GM12878 (cell line): ENCODE measurements around the gene TCF4. TPM values are rescaled to one million over a fixed set of nuclear protein-coding genes. Genes with fewer than 3 reads are reported as not detected.

Experiments used
- ATAC-seq: fragments of 200-7000 bp; cut with Tn5 transposase; 3 replicates; pipeline ENCODE4 v1.9.1; 2020; ENCODE audit warnings: mild to moderate bottlenecking, moderate library complexity
- BruUV-seq: library from RNA; stranded (reverse); fragments of 400-500 nt; replicated peaks from 2 replicates; lab custom pipeline; 2021; lab: Mats Ljungman, UMichigan
- CTCF ChIA-PET: fragments of 300-600 bp; sonication (Branson Sonifier 250); formaldehyde crosslinking; extraction: SDS; loops from one replicate; lab custom pipeline; 2021; ENCODE audit warnings: inconsistent platforms; lab: Yijun Ruan, JAX
- POLR2A ChIA-PET: fragments of 350-600 bp; formaldehyde crosslinking; extraction: SDS; loops from one replicate; lab custom pipeline; 2021; ENCODE audit warnings: inconsistent platforms; lab: Charles Lee
- RAD21 ChIA-PET: fragments of 300-600 bp; sonication (Branson Sonifier 250); formaldehyde crosslinking; loops from one replicate; lab custom pipeline; 2023; ENCODE audit warnings: antibody characterized with exemption; ENCODE audit not compliant: unreplicated experiment; lab: Charles Lee
- SMC1A ChIA-PET: fragments of 300-600 bp; sonication (Branson Sonifier 250); formaldehyde crosslinking; loops from one replicate; lab custom pipeline; 2023; ENCODE audit not compliant: unreplicated experiment, uncharacterized antibody; lab: Charles Lee
- DNase-seq: peaks from one replicate; pipeline ENCODE4 v3.0.0-alpha.2; 2011; ENCODE audit warnings: low read depth, low spot score
- FAIRE-seq: peaks from 3 replicates; lab custom pipeline; 2011; peaks lifted over from hg19 to GRCh38; lab: Jason Lieb, UNC
- H2AFZ ChIP-seq: 2 replicates; pipeline ENCODE4 v1.6.0; 2011; ENCODE audit warnings: low read depth, low read length, control low read depth; ENCODE audit not compliant: control insufficient read depth
- H3K27ac ChIP-seq: 2 replicates; pipeline ENCODE4 v1.5.1; 2011; ENCODE audit warnings: control low read depth; ENCODE audit not compliant: control insufficient read depth, insufficient read depth
- H3K27me3 ChIP-seq, 2 experiments: replicated peaks in 1 of 2; 2 replicates each; pipeline versions ENCODE4 v1.6.0 to v1.6.1; 2011; ENCODE audit warnings: low read length in 1 of 2; ENCODE audit not compliant: control insufficient read depth in 2 of 2, insufficient read depth in 2 of 2
- H3K36me3 ChIP-seq, 2 experiments: 2 replicates each; pipeline ENCODE4 v1.5.1; 2011; ENCODE audit warnings: low read length in 1 of 2; ENCODE audit not compliant: control insufficient read depth in 2 of 2, insufficient read depth in 2 of 2
- H3K4me1 ChIP-seq: 2 replicates; pipeline ENCODE4 v1.6.1; 2011; ENCODE audit warnings: mild to moderate bottlenecking, low read length, moderate library complexity, mixed read lengths; ENCODE audit not compliant: control insufficient read depth, insufficient read depth
- H3K4me2 ChIP-seq: 2 replicates; pipeline ENCODE4 v1.6.0; 2011; ENCODE audit warnings: control low read depth; ENCODE audit not compliant: control insufficient read depth, insufficient read depth
- H3K4me3 ChIP-seq: fragments of 200-600 bp; sonication (generic); 2 replicates; pipeline ENCODE4 v1.5.1; 2016
- H3K79me2 ChIP-seq: 2 replicates; pipeline ENCODE4 v1.6.0; 2011; ENCODE audit warnings: low read length; ENCODE audit not compliant: control insufficient read depth, insufficient read depth
- H3K9ac ChIP-seq: 2 replicates; pipeline ENCODE4 v1.8.0; 2011; ENCODE audit warnings: low read length, control low read depth, mixed read lengths; ENCODE audit not compliant: control insufficient read depth, insufficient read depth
- H3K9me3 ChIP-seq: replicated peaks from 3 replicates; pipeline ENCODE4 v1.5.1; 2011; ENCODE audit warnings: mild to moderate bottlenecking, low read length; ENCODE audit not compliant: control insufficient read depth, insufficient read depth
- H4K20me1 ChIP-seq: 2 replicates; pipeline ENCODE4 v1.6.0; 2011; ENCODE audit not compliant: control insufficient read depth, insufficient read depth
- BCLAF1 ChIP-seq: fragments of 450-650 bp; IDR thresholded peaks from 2 replicates; pipeline ENCODE4 v1.6.1; 2017; ENCODE audit warnings: antibody characterized with exemption, mild to moderate bottlenecking, moderate library complexity
- BMI1 ChIP-seq: fragments of 450-650 bp; IDR thresholded peaks from 2 replicates; pipeline ENCODE4 v1.6.1; 2016; ENCODE audit warnings: mild to moderate bottlenecking, moderate library complexity, borderline replicate concordance
- CBFB ChIP-seq: IDR thresholded peaks from 2 replicates; pipeline ENCODE4 v1.6.1; 2016; ENCODE audit warnings: antibody characterized with exemption, low read depth
- CTCF ChIP-seq, 3 experiments: IDR thresholded peaks in 2 of 3; conservative IDR thresholded peaks in 1 of 3; 2 replicates each; pipeline ENCODE4 v1.5.1; 2011; ENCODE audit warnings: low read depth in 3 of 3, low read length in 3 of 3, mild to moderate bottlenecking in 3 of 3, control low read depth in 2 of 3, moderate library complexity in 2 of 3, inconsistent platforms in 1 of 3, mixed read lengths in 1 of 3; ENCODE audit not compliant: control insufficient read depth in 2 of 3, insufficient read depth in 1 of 3; ENCODE audit errors: extremely low read depth in 1 of 3
- ESRRA ChIP-seq: IDR thresholded peaks from 2 replicates; pipeline ENCODE4 v1.6.1; 2012; ENCODE audit warnings: mild to moderate bottlenecking, low read length, improper control_type of control experiment
- FOXM1 ChIP-seq: IDR thresholded peaks from 2 replicates; pipeline ENCODE4 v1.6.1; 2012; ENCODE audit warnings: low read depth, mild to moderate bottlenecking, inconsistent platforms, low read length, moderate library complexity
- HDAC6 ChIP-seq: fragments of 200-600 bp; sonication (generic); IDR thresholded peaks from one replicate; pipeline ENCODE4 v1.8.0; 2017; ENCODE audit warnings: antibody characterized with exemption; ENCODE audit not compliant: unreplicated experiment
- JUNB ChIP-seq: IDR thresholded peaks from 2 replicates; pipeline ENCODE4 v1.6.1; 2016; ENCODE audit warnings: antibody characterized with exemption, mild to moderate bottlenecking
- MAX ChIP-seq: IDR thresholded peaks from 2 replicates; pipeline ENCODE4 v1.6.1; 2012; ENCODE audit warnings: low read depth, low read length, improper control_type of control experiment
- NBN ChIP-seq: fragments of 450-650 bp; IDR thresholded peaks from 2 replicates; pipeline ENCODE4 v1.6.1; 2016
- PAX8 ChIP-seq: fragments of 450-650 bp; IDR thresholded peaks from 2 replicates; pipeline ENCODE4 v1.6.1; 2017; ENCODE audit warnings: mild to moderate bottlenecking, moderate library complexity
- POLR2AphosphoS2 ChIP-seq: IDR thresholded peaks from 2 replicates; pipeline ENCODE4 v1.6.1; 2011; ENCODE audit warnings: low read depth, mild to moderate bottlenecking, low read length, improper control_type of control experiment, moderate library complexity
- SIN3A ChIP-seq: IDR thresholded peaks from 2 replicates; pipeline ENCODE4 v1.6.1; 2012; ENCODE audit warnings: low read depth, low read length, improper control_type of control experiment
- USF1 ChIP-seq: IDR thresholded peaks from 2 replicates; pipeline ENCODE4 v1.6.1; 2011; ENCODE audit warnings: borderline replicate concordance, low read depth, mild to moderate bottlenecking, moderate library complexity, mixed read lengths, low read length; ENCODE audit not compliant: insufficient read depth; ENCODE audit errors: extremely low read length
- ZZZ3 ChIP-seq: IDR thresholded peaks from 2 replicates; pipeline ENCODE4 v1.6.1; 2011; ENCODE audit warnings: low read depth; ENCODE audit not compliant: control insufficient read depth, insufficient read length
- WGBS: methylation state at CpG from one replicate; pipeline ENCODE4 v1.1.6; 2016; ENCODE audit warnings: low lambda C conversion rate; ENCODE audit not compliant: insufficient replicate concordance, insufficient coverage; ENCODE audit errors: missing lambda C conversion rate; 5-methylcytosine and 5-hydroxymethylcytosine counted together
- in situ Hi-C: fragments of 300-500 bp; cut with MboI; formaldehyde crosslinking; loops from 9 replicates; pipeline ENCODE4 v1.14.3; 2018; ENCODE audit warnings: mixed read lengths
- intact Hi-C: fragments of 100-400 bp; cut with micrococcal nuclease; formaldehyde crosslinking; loops from one replicate; pipeline ENCODE4 v1.14.2; 2022; ENCODE audit not compliant: unreplicated experiment
- polyA plus RNA-seq, 11 experiments: library from polyadenylated mRNA; depleted of rRNA in 4 of 11; unstranded in 6 of 11; stranded (reverse) in 5 of 11; fragments of >200 nt; fragmentation: Nextera tagmentation in 4 of 11; fragmentation: Illumina TruSeq in 1 of 11; extraction: Ambion mirVana in 4 of 11; extraction: Trizol in 1 of 11; gene quantifications; 1 replicate in 1 of 11; 2 replicates in 10 of 11; pipeline versions ENCODE4 v1.2.1 to v1.2.3, GENCODE V29; 2011 to 2016; ENCODE audit warnings: inconsistent platforms in 2 of 11, missing spikeins in 2 of 11, low read depth in 1 of 11
- total RNA-seq, 4 experiments: library from RNA; depleted of rRNA in 3 of 4; stranded (reverse); fragments of >200 nt in 3 of 4; fragmentation: Illumina TruSeq in 1 of 4; extraction: Trizol in 1 of 4; gene quantifications; 2 replicates each; pipeline versions ENCODE4 v1.2.1 to v1.2.3, GENCODE V29; 2013 to 2021

The TCF4 gene
- total and polyA plus RNA-seq, 10 of the 15 experiments (the other 5 are each of a cell fraction or from before 2014, with no cell fraction given) = 15.2 to 94.0 (median 31.5) TPM

GRCh38 chr18:55202232-55202917 lies 385.6 kb downstream of the TCF4 start (continued):
- TF ChIP-seq USF1 (no peak), BCLAF1 (no peak), HDAC6 (no peak), ESRRA (no peak), MAX (no peak)
- TF ChIP-seq, all 136 proteins: peak for 0

- Histone ChIP-seq H3K27ac (no peak overlapping the region), H4K20me1 (no peaks in the 10 kb centered on the region), H3K4me3 (no peak overlapping the region), H3K4me1 (no peaks in the 10 kb centered on the region), H3K36me3 (no peaks in the 10 kb centered on the region), H3K4me2 (no peak overlapping the region), H3K9me3 (no peaks in the 10 kb centered on the region; the same call in 2 of the 3 replicates), H3K79me2 (no peaks in the 10 kb centered on the region), H3K27me3 (no peaks in the 10 kb centered on the region; a peak in 1 of 4 replicates), H2AFZ (no peak overlapping the region), H3K9ac (no peak overlapping the region)
- BruUV-seq = no TSS peak
- intact Hi-C loops (no loop called here), in situ Hi-C loops (no loop called here)
- DNase-seq = no peak
- WGBS = 53% methylated on average over 7 of the region's 7 CpGs
- ChIA-PET SMC1A (interaction anchor here (0.6 to 1.1 kb wide), 2 partner anchors 14 to 34 kb away, joined by 3 read pairs; no protein-coding TSS in a partner anchor), CTCF (interaction anchor here (0.6 kb wide), 1 partner anchor 995 kb away, joined by 3 read pairs; no protein-coding TSS in a partner anchor), RAD21 (no interaction called here), POLR2A (no interaction called here)
- no peak for ATAC-seq
- no peak for FAIRE-seq
- no peak for TF ChIP-seq JUNB
- TF ChIP-seq CBFB = no peak
- TF ChIP-seq SIN3A = no peak
- TF ChIP-seq POLR2AphosphoS2 = no peak
- no peak for TF ChIP-seq FOXM1
- no peak for TF ChIP-seq CTCF (IDR thresholded peaks at IDR 0.05 in 2 of 3, conservative IDR thresholded peaks at IDR 0.05 in 1 of 3; ENCODE audit: control insufficient read depth in 2 of 3, extremely low read depth in 1 of 3, insufficient read depth in 1 of 3, low read depth in 3 of 3, low read length in 3 of 3)
- TF ChIP-seq PAX8 = no peak
- TF ChIP-seq BMI1 = no peak
- no peak for TF ChIP-seq ZZZ3
- TF ChIP-seq NBN = no peak
These were observed 388.6 kb downstream of the TCF4 start for GRCh38 chr18:55199291-55199963.
